HG03045 (cell line): Measurements from ENCODE around the gene PPM1H.
"Not testable (repeated sequence)": the region's sequence is repeated elsewhere in the genome, so short reads cannot be mapped to it uniquely, and the experiment has no call there.

Experiments
- ATAC-seq: cut with Tn5 transposase; IDR thresholded peaks from one replicate; pipeline ENCODE4 v1.9.1; 2021; ENCODE audit warnings: mild to moderate bottlenecking, moderate library complexity; ENCODE audit not compliant: unreplicated experiment

The PPM1H gene

DNA sequence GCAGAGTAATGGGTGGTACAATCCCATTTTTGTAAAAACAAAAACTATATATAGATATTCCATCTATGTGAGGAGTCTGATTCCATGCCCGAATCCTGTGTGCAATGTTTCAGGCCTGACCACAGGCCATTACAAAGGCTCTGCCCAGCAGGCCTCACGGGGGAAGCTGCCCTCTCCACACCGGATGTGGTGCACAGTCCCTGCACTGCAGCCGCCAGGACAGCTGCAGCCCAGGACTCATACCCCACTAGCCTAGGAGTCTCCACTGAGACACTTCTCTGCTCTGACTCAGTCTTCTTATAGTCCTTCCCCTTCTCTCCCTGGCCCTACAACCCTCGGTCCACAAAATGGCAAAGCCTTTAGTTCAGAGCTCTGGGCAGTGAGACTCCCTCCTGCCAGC is 190.4 kb downstream of the PPM1H start:
- ATAC-seq, result no peak

DNA sequence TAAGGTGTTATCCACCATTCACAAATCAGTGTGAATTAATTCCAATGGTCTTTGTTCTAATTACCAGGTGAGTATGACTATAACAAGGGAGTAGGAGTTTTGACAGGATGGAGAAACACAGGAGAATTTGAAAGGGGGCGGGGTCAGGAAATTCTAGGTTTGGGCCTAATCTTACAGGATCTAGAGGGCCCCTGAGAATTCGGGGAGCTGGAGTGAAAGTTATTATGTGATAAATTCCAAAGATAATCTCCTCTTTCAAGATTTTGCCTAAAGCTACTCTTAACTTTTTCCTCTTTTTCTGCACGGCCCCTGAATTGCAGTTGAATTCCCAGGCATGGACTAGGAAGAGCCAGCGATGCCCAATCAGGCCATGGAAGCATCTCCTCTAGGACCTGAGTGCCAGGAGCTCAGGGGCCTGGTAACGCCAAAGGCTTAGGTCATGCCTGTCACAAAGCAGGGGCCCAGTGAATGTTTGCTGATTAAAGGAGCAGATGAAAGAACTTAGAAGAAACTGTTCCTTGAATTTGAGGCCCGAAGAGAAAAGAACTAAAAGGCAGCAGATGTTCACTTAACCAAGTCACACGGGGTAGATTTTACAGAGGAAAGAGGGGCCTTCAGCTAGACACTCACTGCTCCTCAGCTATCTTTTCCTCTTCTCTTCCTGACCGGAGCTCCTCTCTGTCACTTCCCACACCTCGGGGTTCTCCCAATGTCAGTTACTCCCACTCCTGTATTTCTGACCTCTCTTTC is 195.5 kb downstream of the PPM1H start:
- ATAC-seq, result no peak

GRCh38 chr12:62738616-62739015 is 196.3 kb downstream of the PPM1H start:
- ATAC-seq, result no peak

- ATAC-seq, result no peak
Observed at GRCh38 chr12:62738105-62738504, 196.8 kb downstream of the PPM1H start.

DNA sequence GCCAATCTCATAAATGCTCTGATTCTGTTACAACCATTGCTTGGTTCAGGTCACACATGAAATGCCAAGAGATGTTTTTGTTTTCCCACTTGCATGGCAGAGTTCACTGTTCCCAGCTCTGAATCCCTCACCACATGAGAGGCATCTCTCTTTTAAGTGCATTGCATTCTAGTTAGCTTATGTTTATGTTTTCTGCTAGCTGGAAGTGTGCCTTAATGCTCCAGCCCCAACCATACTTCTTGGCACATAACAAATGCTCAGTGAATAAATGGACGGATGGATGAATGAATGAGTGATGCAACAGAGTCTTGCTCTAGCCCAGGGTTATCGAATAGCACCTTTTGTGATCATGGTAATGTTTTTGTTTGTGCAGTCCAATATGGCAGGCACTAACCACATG is 197.3 kb downstream of the PPM1H start:
- no peak for ATAC-seq

GRCh38 chr12:62737188-62737587 is 197.8 kb downstream of the PPM1H start:
- ATAC-seq, result no peak

DNA sequence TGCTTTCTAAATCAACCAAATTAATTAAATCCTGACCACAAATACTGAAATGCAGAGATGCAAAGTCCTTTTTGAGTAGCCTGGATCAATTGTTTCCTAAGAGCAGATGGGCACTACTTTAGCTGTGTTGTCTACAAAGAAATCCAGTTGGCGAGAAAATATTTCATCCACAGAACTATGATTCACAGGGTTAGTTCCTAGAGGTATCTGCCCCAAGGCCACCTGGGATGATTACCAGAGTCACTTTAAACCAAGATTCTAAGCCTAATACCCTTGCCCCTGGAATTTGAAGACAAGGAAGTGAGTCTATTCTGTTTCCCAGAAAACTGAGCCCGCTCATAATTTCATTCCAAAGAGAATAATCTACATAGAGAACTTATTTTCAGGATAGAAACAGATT is 198.4 kb downstream of the PPM1H start:
- no peak for ATAC-seq

DNA sequence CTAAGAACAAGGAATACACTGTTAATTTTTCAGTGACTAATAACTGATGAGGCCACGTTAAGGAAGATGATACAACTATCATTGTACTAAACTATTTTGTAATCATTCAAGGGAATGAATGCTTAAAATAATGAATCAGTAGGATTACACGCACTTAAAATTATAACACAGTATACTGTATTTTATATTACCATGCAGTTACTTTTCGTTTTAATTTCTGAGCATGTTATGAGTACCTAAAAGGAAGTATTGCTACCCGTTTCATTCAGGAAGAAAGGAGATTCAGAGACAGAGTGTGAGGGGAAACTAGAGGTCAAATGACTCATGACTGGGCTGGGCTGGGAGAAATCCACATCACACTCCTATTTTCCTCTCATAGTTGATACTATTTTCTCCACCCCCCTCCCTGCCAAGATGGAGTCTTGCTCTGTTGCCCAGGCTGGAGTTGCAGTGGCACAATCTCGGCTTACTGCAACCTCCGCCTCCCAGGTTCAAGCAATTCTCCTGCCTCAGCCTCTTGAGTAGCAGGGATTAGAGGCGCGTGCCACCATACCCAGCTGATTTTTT is 202.0 kb downstream of the PPM1H start:
- ATAC-seq, result no peak

DNA sequence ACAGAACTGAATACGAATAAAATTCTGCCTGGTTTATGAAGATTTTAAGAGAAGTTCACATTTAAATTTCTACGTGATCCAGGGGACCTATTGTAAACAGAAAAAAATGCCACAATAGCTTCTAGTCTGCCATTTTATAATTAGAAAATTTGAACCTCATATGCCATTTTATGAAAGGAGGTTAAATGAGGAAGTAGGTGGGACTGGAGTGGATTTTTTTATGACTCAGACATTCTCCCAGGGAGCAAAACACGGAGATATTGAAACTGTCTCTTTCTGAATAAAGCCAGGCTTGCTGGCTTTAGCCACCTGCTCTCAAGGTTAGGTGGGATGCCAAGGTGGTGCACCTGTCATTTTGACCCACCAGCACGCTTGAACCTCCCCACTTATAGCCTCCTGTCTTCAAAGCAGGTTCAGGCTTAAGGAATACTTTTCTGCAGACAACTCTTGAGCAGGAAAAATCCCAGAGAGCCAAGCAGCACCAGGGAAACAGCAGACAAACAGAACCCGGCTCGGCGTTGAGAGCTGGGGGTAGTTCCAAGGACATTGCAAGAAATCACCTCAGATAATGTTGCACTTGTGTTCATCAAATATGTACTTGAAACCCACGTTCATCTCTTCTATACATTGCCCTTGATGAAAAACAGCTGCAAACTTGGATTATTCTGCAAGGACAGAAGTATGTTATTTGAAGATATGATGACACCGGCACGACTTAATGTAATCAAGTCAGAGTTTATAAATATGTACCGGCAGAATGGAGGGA is 203.7 kb downstream of the PPM1H start:
- ATAC-seq, result no peak

- no peak for ATAC-seq
Observed at GRCh38 chr12:62730649-62731048, 204.3 kb downstream of the PPM1H start.

DNA sequence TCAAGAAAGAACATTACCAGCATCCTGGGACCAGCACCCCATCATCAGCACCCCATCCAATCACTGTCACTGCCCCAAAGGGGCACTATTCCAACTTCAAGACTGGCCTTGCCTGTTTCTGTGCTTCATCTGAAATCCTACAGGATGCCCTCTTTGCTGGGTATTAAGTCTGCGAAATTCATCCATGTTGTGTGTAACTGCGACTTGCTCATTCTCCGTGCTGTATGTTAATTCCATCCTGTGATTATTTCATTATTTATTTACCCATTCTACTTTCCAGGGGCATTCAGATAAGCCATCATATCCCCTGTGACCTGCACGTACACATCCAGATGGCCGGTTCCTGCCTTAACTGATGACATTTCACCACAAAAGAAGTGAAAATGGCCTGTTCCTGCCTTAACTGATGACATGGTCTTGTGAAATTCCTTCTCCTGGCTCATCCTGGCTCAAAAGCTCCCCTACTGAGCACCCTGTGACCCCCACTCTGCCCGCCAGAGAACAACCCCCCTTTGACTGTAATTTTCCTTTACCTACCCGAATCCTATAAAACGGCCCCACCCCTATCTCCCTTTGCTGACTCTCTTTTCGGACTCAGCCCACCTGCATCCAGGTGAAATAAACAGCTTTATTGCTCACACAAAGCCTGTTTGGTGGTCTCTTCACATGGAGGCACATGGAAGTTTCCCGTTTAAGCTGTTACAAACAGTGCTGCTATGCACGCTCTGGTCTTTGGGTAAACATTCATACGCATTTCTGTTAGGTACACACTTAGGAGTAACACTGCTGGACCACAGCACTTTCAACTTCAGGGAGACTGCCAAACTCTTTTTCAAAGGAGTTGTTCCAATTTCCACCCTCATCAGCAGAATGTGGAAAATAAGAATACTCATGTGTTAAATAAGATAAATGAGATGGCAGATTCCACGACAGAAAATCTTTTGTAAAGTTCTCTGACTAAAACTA is 205.1 kb downstream of the PPM1H start:
- not testable (repeated sequence) for ATAC-seq

GRCh38 chr12:62728741-62729140 is 206.2 kb downstream of the PPM1H start:
- ATAC-seq, result no peak

DNA sequence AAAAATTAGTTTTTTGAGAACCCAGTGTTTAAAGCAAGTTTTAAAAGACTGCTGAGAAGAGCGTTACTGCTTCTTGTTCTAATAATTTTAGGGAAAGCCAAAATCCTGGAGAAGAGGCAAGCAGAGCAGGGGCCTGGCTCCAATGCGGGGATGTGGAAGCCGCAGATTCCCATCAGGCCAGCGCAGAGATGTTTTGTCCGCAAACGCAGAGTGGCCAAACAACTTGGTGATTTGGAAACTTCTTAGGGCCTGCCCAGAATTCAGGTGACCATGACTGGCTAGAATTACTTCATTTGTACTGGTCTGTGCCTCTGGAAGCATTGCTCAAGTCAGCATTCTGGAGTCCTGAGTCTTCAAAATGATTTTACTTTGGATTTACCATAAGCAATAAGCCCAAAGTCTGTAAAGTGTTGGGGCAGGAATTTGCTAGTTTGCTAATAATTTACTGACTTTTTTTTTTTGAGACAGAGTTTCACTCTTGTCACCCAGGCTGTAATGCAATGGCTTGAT is 208.4 kb downstream of the PPM1H start:
- no peak for ATAC-seq

DNA sequence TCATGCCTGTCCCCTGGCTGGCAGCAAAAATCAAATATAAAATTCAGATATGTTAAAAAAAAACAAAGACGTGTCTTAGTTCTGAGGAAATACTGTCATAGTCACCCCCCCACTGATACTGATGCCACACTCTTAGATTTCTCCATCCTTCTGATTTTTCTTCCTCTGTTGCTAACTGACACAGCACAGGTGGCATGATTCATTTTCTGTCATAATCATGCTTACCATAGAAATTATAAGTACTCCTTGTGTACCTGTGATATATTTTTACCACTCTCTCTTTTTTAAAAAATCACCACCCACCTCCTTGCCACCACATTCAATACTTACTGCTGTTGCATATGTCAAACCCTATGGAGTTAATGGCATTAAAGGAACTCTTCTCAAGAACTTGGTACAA is 209.2 kb downstream of the PPM1H start:
- ATAC-seq, result no peak

- no peak for ATAC-seq
Observed at GRCh38 chr12:62724947-62725451, 210.0 kb downstream of the PPM1H start.

GRCh38 chr12:62724285-62724684 is 210.7 kb downstream of the PPM1H start:
- no peak for ATAC-seq

DNA sequence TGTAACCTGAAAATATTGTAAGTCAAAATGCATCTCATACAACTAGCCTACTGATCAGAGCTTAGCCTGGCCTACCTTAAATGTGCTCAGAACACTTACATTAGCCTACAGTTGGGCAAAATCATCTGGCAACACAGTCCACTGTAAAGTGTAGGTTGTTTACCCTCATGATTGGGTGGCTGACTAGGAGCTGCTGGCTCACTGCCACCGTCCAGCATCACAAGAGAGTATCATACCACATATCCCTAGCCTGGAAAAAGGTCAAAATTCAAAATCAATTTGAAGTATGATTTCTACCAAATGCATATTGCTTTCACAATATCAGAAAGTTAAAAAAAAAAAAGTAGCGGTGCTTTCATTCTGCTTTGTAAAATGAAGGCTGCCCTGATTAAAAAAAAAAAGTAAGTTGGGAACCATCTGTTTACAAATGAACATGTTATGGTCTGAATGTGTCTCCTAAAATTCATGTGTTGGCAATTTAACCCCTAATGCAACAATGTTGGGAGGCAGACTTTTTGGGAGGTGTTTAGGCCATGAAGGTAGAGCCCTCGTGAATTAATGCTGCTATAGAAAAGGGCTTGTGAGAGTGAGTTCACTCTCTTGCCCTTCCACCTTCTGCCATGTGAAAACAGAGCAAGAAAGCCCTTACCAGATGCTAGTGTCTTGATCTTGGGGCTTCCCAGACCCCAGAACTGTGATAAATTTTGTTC is 211.8 kb downstream of the PPM1H start:
- no peak for ATAC-seq

- ATAC-seq, result no peak
Observed at GRCh38 chr12:62720661-62721330, 214.2 kb downstream of the PPM1H start.

- no peak for ATAC-seq
Observed at GRCh38 chr12:62720025-62720424, 214.9 kb downstream of the PPM1H start.
